GM12892 (cell line): ENCODE measurements around the gene B3GALT5.

Experiments
- DNase-seq: peaks from one replicate; pipeline ENCODE4 v3.0.0; 2011; ENCODE audit not compliant: insufficient read length
- FAIRE-seq: peaks from 2 replicates; lab custom pipeline; 2011; peaks lifted over from hg19 to GRCh38; lab: Jason Lieb, UNC
- POLR2A ChIP-seq: IDR thresholded peaks from 2 replicates; pipeline ENCODE4 v1.6.1; 2011; ENCODE audit warnings: low read depth, low read length, control low read depth
- POLR2AphosphoS5 ChIP-seq: IDR thresholded peaks from 2 replicates; pipeline ENCODE4 v1.6.1; 2011; ENCODE audit warnings: low read depth, low read length, control low read depth
- TAF1 ChIP-seq: IDR thresholded peaks from 2 replicates; pipeline ENCODE4 v1.6.1; 2011; ENCODE audit warnings: low read depth, mild to moderate bottlenecking, control low read depth, low read length, borderline replicate concordance

Gene B3GALT5

GRCh38 chr21:39720126-39720778 is 107.5 kb downstream of the B3GALT5 start:
- DNase-seq (no peak), FAIRE-seq (no peak)
- TF ChIP-seq POLR2AphosphoS5 (no peak), POLR2A (no peak), TAF1 (no peak)

GRCh38 chr21:39721885-39722284 is 109.1 kb downstream of the B3GALT5 start:
- TF ChIP-seq POLR2A = no peak
- no peak for TF ChIP-seq POLR2AphosphoS5
- TF ChIP-seq TAF1 = no peak
- FAIRE-seq = no peak

More at GRCh38 chr21:39721885-39722284, 109.1 kb downstream of the B3GALT5 start:
- DNase-seq = no peak
